ENCODE results near the gene OR6C2.
"Not testable (repeated sequence)": the region's sequence is repeated elsewhere in the genome, so short reads cannot be mapped to it uniquely, and the experiment has no call there.

The OR6C2 gene

DNA sequence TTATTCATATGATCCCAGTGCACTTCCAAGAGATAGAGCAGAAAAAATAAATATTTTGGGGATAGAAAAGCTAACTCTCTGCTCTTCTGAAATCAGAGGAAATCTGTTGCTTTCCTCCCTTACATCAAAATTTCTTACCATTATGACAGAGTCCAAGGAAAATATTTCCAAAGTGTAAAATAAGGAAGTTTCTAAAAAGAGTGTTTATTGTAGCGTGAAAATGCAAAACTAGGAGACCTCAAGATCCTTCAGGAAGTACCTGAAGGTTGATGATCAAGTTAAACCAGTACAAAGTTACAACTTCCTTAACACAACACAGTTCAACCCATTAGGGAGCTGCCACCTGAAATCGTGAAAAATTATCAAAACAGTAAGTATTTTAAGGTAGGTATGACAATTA is at the start of gene OR6C2:
OR6C2 (plus strand) TSS at position 301 of the 400 bp plus-strand sequence. CDS start 8,138 bp downstream, outside the sequence.
- no peak for DNase-seq

DNA sequence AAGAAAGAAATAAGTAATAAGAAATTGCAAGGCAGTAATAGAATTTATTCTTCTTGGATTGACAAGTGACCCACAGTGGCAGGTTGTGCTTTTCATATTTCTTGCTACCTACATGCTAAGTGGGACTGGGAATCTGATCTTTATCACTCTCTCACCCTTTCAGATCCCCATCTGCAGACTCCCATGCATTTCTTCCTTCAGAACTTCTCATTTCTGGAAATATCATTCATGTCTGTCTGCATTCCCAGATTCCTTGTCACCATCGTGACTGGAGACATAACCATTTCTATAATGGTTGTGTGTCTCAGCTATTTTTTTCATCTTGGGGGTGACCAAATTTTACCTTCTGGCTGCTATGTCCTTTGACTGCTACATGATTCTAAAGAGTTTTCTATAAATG is 47.5 kb upstream of the OR6C2 start:
- DNase-seq = no peak

DNA sequence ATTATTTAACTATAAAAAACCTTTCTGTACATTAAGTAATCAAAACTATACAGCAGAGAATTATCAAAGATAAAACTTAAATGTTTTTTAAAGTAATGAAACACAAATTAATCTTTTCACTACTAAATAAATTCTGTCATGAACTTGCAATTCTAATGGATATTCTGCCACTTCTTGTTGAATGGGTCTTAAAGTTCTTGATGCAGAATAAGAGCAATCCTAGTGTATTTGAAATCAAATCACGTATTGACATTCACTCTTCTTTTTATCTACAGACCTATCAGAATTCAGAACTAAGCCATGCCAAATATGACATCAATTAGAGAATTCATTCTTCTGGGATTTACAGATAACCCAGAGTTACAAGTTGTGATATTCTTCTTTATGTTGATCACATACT is 43.6 kb upstream of the OR6C2 start, which contains the start of gene OR6C65:
OR6C65 (plus strand) TSS at position 301 of the 400 bp plus-strand sequence; CDS start at position 301, 0 bp downstream.
- no peak for DNase-seq

DNA sequence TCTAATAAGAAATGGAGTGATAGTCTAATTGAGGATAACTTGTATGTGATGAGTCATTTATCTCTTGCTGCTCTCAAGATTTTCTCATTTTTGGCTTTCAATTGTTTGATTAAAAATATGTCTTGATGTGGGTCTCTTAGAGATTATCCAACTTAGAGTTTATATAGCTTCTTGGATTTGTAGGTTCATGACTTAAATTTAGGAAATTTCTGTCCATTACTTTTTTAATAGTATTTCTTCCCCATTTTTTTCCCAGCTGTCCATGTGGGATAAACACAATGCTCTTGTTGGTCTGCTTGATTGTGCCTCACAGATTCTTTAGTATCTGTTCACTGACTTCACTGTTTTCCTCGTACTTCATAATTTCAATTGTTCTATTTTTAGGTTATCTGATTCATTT is 36.0 kb upstream of the OR6C2 start:
- no peak for DNase-seq

DNA sequence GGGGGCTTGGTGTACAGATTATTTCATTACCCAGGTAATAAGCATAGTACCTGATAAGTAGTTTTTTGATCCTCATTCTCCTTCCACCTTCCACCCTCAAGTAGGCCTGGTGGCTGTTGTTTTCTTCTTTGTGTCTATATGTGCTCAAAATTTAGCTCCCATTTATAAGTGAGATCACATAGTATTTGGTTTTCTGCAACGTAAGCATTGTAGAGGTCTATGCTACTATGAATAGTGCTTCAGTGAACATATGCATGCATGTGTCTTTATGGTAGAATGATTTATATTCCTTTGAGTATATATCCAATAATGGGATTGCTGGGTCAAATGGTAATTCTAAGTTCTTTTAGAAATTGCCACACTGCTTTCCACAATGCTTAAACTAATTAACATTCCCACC is 34.7 kb upstream of the OR6C2 start:
- not testable (repeated sequence) for DNase-seq

DNA sequence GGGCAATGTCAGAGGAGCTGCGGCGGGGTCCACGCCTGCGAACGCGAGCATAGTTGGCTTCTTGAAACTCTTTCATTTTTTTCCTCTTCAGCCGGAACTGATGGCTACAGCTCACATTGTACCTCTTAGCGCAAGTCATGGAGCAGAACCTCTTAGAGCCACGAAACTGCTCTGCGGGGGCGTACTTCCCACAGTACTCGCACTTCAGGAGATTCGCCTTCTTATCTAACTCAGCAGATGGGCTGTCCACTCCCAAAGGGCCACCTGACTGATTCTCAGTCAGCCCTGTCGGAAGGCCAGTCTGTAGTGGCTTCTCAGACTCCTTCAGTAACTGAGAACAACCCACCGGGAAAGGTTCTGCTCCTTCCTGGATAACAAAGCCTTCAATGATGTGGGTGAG is 31.7 kb upstream of the OR6C2 start:
- not testable (repeated sequence) for DNase-seq

DNA sequence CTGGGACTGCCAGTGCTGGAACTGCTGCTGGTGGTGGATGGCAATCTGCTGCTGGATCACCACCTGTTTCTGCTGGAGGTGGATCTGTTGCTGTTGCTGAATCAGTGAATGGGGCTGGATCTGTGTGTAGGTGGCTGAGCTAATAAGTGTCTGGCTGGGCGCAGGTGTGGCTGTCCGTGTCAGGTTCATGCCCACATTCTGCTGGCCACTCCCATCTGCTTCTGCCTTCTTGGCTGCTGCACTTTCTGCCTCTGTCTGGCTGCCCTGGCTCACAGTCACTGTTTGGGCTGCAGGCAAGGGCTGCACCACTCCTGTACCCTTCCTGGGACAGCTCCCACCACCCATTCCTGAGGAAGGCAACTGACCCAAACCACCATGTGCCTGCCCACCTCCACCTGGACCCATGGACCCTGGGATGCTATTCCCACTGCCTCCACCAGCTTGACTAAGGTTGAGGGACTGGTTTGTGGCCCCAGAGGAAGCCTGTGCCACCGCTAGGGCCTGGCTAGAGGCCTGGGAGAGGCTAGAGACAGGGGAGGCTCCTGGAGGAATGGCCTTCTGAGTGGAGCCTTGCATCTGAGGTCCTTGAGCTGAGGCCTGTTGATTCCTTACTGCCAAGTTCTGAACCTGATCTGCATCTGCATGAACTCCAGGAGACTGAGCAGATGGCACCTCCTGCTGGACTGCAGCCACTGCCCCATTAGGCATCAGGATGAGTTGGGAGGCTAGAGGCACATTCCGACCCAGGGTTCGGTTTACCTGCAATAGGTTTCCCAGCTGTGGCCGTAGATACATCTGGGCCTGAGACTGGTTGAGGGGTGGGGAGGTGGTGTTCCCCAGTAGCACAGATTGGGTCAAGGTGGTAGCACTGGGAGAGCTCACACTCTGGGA is 30.1 kb upstream of the OR6C2 start:
- not testable (repeated sequence) for DNase-seq

DNA sequence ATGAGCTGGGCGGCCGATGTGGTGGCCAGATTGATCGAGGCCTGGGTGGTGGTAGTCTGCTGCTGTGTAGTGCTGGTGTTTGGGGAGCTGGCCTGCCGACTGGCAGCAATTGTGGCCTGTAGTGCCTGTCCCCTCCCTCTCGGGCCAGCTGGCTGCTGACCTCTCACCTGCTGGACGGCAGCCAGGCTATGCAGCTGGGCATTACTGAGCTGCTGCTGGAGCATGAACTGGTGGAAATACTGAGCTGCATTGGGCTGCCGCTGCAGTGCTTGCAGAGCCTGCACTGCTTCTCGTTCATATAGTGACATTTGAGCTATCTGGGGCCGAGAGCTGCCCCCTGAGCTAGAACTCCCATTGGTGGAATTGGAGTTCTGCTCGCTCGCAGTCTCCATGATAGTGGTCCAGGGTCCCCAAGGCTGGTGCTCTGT is 29.5 kb upstream of the OR6C2 start:
- DNase-seq = not testable (repeated sequence)

DNA sequence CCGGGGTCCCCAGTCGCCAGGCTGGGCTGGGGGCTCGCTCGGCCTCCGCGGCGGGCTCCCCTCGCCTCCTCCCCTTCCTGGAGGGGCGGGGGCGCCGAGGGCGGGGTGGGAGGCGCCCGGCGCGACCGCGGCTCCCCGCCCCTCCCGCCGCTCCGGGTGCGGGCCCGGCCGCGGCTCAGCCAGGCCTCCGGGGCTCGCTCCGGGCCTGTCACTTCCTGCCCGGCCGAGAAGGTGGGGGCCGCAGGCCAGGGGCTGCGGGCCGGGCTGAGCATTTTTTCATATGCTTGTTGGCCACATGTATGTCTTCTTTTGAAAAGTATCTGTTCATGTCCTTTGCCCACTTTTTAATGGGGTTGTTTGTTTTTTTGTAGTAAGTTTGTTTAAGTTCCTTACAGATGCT is 29.0 kb upstream of the OR6C2 start:
- not testable (repeated sequence) for DNase-seq

DNA sequence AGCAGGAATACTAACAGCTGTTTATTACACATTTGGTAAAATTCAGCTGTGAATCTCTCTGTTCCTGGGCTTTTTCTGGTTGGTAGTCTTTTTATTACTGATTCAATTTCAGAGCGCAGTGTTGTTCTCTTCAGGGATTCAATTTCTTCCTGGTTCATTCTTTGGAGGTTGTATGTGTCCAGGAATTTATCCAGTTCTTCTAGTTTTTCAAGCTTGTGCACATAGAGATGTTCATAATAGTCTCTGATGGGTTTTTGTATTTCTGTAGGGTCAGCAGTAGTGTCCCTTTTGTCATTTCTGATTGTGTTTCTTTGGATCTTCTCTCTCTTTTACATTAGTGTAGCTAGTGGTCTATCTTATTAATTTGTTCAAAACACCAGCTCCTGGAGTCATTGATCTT is 26.9 kb upstream of the OR6C2 start:
- DNase-seq = no peak

DNA sequence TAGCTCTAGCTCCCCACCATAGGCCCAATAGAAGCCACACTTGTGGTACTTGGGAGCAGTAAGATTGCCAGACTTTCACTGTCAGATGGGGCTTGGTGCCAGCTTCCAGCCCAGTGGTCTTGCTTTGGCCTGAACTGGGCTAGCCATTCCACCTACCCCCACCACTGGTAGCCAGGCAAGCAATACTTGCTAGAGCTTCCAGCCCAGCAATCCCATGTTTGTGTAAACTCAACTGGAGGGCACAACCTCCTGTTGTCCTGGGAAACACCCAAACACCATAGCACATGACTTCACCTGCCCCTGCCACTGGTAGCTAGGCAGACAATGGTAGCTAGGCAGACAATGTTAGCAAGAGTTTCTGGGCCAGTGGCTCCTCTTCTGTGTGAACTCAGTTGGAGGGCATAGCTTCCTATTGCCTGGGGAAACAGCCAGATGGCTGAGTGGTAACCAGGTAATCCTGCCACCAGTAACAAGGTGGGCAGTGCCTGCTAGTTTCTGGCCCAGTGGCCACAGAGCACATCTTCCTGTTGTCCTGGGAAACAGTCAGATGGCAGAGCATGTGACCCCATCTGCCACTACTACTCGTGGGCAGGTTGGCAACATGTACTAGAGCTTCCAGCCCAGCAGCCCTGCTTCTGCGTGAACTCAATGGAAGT is 23.4 kb upstream of the OR6C2 start:
- DNase-seq = no peak

DNA sequence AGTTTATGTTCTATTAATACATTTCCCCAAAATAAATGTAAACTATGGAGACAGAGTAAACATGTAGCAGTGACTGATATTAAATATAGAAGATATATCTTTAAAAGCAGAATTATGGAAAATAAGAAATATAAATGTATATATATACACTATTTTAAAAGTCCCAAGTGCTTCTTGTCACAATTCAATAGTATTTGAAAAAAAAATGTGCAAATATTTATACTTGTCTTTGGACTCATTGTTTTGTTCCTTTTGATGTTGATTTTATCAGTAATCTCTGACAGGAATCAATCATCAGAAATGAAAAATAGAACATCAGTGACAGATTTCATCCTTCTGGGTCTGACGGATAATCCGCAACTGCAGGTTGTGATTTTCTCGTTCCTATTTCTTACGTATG is 17.9 kb upstream of the OR6C2 start, which contains the start of gene OR6C76:
OR6C76 (plus strand) TSS at position 301 of the 400 bp plus-strand sequence; CDS start at position 301, 0 bp downstream.
- no peak for DNase-seq

DNA sequence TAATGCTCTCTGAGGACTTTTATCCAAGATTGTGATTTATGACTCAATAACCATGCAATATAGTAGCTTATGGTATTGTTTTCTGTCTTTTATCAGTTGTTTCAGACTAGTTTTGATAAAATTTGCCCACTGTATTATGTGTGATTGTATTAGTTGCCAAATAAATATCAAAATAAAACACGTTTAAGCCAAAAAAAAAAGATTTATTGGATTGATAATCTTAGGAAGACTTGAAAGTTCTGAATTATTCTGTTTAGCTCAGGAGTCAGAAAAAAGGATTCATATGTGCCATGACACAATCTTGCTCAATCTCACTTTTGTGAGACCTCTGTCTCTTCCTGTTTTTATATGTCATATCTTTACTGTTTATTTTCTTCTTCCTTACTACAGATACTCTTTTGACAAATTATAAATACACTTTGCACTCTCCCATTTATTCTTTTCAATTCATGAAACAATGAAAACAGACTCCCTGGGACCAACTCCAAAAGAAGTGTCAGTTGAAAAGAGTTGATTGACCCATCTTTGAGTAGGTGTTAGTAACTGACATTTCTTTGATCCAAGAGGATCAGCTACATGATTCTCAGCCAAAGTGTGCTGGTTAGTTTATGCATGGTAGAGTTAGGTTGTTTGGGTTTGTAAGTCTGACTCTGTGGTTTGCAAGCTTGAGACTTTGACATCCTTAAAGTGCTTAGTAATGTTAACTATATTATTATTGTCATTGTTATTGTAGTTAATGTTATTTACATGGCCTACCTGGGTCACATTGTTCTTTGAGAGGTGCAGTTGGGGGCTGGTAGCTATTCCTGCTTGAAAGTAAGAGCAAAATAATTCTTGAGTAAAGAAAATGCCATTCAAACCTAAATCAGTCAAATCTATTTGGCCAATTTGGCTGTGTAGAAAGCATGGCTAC is 15.3 kb upstream of the OR6C2 start:
- DNase-seq = no peak

DNA sequence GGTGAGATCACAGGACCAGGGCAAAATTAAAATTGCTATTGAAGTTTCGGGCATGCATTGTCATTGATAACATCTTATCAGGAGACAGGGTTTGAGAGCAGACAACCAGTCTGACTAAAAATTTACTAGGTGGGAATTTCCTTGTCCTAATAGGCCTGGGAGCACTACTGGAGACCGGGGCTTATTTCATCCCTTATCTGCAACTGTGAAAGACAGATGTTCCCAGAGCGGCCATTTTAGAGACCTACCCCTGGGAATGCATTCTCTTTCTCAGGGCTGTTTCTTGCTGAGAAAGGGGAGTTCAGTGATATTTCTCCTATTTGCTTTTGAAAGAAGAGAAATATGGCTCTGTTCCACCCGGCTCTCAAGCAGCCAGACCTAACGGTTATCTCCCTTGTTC is 2.6 kb upstream of the OR6C2 start:
- DNase-seq = not testable (repeated sequence)

DNA sequence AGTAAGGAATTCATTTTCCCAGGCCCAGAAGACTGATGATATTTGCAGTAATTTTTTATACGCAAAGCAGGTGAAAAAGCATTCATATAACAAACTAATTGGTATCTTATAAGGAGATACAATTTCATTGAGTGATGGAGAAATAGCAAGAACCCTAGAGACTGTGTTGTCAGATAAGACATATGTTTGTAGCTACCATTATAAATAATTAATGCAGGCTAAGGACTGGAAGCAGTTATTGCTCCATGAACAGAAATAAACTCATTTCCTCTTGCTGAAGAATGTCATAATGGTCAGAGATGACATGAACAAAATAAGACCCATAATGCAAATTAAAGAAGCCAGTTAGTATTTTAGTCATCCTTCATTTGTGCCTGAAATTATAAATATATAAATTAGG is 1.5 kb downstream of the OR6C2 start:
- DNase-seq = no peak

DNA sequence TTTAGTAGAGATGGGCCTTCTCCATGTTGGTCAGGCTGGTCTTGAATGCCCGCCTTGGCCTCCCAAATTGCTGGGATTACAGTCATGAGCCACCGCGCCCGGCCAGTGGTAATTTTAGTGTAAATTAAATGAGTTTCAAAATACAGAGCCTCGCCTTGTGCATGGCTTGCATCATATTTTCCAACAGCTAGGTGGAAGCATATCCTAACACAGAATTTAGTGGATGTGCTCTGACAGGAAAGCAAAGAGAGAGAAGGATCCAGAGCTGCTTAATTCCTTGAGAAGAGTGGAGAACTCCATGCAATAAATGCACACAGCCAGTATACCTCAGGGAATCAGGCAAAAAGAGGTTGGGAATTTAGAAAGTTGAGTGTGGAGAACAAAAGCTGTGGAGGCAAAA is 2.5 kb downstream of the OR6C2 start:
- DNase-seq = no peak

DNA sequence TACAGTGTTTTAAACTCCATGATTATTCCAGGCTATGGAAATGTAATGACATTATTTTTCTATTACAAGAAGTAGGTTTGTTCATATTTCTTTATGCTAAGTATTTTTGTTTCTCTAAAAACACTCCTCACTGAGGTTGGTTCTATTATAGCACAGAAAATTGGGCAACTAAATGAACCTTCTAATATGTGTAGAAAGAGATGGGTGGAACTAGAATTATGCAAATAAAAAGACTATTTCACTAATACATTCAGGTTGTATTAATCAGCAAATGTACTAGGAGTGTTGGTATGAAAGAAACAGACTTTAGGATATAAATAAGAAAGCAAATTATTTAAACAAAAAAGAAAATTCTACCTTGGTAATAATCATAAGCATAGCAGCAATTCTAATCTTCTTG is 4.9 kb downstream of the OR6C2 start:
- no peak for DNase-seq

DNA sequence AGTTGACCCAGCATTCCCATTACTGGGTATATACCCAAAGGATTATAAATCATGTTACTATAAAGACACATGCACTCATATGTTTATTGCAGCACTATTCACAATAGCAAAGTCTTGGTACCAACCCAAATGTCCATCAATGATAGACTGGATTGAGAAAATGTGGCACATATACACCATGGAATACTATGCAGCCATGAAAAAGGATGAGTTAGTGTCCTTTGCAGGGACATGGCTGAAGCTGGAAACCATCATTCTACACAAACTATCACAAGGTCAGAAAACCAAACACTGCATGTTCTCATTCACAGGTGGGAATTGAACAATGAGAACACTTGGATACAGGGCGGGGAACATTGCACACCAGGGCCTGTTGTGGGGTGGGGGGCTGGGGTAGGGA is 21.1 kb downstream of the OR6C2 start:
- not testable (repeated sequence) for DNase-seq

DNA sequence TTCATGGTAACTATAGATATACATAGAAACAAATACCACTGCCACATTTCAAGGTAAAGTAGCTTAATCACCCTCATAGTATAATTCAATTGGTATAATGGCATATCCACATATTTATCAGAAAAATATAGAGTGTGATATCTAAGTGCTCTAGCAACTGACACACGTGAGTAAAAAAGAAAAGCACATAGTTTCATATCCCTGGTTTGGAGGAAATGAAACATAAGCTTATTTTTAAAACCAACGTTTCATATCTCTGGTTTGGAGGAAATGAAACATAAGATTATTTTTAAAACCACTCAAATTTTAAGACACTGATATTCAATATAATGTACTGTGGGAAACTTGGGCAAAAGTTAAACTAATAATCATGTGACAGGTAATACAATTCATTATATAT is 24.0 kb downstream of the OR6C2 start:
- DNase-seq = no peak

DNA sequence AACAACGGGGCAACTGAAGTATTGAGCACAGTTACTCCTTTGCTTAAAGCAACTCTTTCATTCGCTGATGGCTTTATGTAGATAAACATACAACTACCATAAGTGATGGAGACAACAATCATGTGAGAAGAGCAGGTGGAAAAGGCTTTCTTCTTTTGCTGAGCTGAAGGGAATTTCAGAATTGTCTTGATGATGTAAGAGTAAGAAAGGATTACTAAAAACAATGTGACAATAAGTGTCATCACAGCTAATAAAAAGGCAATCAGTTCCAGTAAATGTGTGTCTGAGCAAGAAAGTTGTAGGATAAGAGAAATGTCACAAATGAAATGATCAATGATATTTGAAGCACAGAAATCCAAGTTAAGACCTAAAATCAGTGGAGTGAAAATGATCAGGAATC is 25.4 kb downstream of the OR6C2 start:
- DNase-seq = no peak

DNA sequence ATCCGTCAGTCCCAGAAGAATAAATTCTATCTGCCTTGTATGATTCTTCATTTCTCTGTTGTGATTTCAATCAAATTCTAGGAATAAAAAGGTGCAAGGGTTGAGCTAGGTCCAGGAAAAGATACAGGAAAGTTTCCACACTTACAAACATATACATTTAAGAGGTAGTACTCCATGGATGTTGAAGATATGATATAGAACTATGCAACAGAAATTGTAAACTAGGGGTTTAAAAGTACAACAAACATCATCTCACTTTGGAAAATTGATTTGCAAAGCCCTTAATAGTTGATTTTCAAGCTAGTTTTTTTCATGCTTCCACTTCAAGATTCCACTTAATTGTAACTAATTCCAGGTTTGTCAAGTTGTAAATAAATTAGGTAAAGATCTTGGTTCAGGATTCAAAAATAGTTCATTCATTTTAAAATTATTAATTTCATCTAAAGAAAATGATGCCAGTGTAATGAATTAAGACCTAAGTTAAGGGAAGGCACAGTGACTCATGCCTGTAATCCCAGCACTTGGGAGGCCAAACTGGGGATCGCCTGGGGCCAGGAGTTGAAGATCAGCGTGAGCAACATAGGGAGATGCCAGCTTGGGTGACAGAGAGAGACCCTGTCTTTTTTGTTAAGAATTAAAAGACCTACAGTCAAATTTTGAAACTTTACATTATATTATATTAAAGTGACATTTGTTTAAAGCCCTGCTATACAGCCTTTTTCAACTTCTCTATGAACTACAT is 26.4 kb downstream of the OR6C2 start, which contains the start of gene OR6C70:
OR6C70 (minus strand) TSS at position 51 of the 742 bp plus-strand sequence; CDS start at position 51, 0 bp downstream.
- no peak for DNase-seq

DNA sequence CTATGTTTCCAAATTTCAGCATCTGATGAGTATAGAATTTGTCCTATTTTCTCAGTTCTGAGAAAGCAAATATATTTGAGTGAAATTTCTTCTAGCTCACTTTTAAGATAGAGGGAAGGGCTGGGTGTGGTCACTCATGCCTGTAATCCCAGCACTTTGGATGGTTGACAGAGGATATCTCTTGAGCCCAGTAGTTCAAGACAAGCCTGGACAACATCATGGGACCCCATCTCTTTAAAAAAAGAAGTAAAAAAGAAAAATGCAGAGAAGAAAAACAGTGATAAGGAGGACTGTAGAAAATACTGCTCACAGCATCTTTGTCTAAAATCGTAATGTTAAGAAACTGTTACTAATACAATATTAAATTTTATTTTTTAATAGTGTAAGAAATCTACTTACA is 28.4 kb downstream of the OR6C2 start:
- DNase-seq = no peak

All from KG1 (cell line).